GM06990 (cell line): ENCODE results near the gene SLC39A1.
A peak's percentile ranks its signal among the peaks of the same experiment; 100 is the strongest.

Experiments used
- DNase-seq: peaks from one replicate; pipeline ENCODE4 v3.0.0-alpha.2; 2011; ENCODE audit not compliant: insufficient read length; ENCODE audit errors: extremely low read depth
- H3K27me3 ChIP-seq: replicated peaks from 2 replicates; pipeline ENCODE4 v1.6.0; 2011; ENCODE audit warnings: low read length; ENCODE audit not compliant: control insufficient read depth, insufficient read depth
- H3K36me3 ChIP-seq: 2 replicates; pipeline ENCODE4 v1.5.1; 2011; ENCODE audit warnings: low read length; ENCODE audit not compliant: control insufficient read depth, insufficient read depth
- H3K4me3 ChIP-seq: replicated peaks from 2 replicates; pipeline ENCODE4 v1.5.1; 2011; ENCODE audit warnings: low read depth, mild to moderate bottlenecking, control low read depth, low read length
- CTCF ChIP-seq: IDR thresholded peaks from 2 replicates; pipeline ENCODE4 v1.5.1; 2011; ENCODE audit warnings: low read length, control low read depth, mild to moderate bottlenecking, inconsistent platforms; ENCODE audit not compliant: insufficient read depth, poor library complexity, severe bottlenecking

SLC39A1 gene

DNA sequence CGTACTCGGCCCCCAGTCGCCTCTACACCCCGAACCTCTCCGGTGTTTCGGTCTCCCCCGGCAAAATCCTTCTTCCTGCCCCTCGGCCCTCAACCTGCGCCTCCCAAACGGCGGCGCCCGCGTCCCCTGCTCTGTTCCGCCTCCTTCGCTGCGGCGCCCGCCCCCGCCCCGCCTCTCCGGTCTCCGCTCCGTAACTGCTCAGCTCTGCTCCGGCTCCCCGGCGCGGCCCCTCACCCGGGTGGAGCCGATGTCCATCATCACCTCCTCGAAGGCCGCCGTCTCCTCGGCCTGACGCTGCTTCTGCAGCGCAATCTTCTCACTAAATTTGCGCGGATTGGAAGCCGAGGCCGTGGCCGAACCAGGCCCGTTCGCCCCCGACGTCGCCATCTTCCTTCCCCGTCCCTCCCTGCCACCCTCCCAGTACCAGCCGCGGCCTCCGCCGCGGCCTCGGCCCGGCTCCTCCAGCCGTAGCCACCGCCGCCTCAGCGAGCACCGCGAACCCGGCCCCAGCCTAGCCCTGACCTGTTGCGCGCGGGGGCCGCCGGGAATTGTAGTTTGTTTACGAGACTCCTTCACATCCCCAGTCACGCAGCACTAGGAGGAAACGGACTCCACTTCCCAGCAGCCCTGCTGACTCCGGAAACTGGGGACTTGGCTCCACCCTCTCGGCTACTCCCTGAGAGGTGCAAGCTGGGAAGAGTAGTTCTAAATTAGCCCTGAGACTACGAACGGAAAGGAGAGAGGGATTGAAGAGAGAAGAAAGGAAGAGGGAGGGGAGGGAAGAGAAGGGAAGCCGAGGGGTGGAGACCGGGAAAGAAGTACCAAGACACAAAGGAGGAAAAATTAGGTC, 5.0 kb downstream of the SLC39A1 start, which contains the start of gene CRTC2:
Gene CRTC2, minus strand, starts transcription at position 502 of the 850 bp plus-strand sequence. Its CDS starts 115 bp downstream, at position 387.
- Histone ChIP-seq H3K36me3 (peaks cover 21% of the 10 kb centered on the region), H3K4me3 (peak within 1 kb of the TSS; percentile 99), H3K27me3 (no peaks in the 10 kb centered on the region)
- peak; percentile 11 for TF ChIP-seq CTCF
- peak; percentile 90 for DNase-seq

DNA sequence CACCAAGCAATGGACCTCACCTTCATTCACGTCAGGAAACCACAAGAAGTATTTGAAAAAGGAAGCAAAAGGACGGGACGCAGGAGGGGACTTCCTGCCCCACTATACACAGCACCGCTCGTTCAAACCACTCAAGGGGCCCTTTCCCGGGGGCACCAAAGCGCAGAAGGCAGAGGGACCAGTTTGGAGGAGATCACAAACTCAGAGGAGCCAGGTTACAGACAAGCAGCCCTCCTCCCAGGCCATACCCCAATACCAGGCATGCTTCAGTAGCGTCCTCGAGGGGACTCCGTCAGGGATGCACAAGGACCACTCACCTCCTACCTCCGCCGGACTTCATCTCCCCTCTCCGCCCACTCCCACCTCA, 5.6 kb downstream of the SLC39A1 start:
- TF ChIP-seq CTCF, result no peak
- peak overlapping the region; percentile 99 for H3K4me3 ChIP-seq
- H3K27me3 ChIP-seq, result no peaks in the 10 kb centered on the region
- DNase-seq, result no peak
- H3K36me3 ChIP-seq, result peaks cover 24% of the 10 kb centered on the region

DNA sequence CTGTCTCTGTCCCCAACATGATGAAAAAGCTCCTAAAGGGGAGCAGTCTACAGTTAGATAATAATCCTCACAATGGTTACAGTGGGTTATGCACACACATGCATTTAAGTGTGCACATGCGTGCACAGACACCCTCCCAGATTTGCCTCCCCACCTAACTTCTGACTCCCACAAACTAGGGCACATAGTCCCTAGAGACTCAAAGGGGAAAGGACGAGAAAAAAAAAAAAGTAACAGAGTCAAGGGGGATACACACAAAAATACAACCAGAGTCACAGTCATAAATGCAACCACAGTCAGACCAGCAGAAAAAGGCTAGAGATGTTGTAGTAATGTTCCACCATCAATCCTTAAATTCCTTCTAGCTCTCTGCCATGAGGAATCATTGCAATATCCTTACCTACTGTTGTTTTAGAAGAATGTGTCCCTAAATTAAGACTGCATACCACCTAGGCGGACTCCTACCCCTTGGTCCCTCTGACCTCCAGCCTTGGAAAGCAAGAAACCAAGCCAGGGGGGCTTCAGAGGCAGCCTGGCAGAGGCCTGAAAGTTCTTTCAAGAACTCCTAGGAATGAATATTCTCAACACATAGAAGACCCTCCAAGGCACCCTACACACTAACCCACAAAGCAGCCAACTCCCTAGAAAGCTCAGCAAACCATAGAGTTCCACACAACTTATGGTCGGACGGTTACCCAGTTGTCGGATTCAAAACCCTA, 6.2 kb downstream of the SLC39A1 start:
- DNase-seq, result no peak
- no peak for TF ChIP-seq CTCF
- Histone ChIP-seq H3K27me3 (no peaks in the 10 kb centered on the region), H3K4me3 (peak overlapping the region; percentile 99), H3K36me3 (peaks cover 27% of the 10 kb centered on the region)

- Histone ChIP-seq H3K4me3 (no peak overlapping the region), H3K27me3 (no peaks in the 10 kb centered on the region), H3K36me3 (peaks cover 33% of the 10 kb centered on the region)
- no peak for TF ChIP-seq CTCF
- DNase-seq, result no peak
Measured at GRCh38 chr1:153954826-153955225, 8.5 kb downstream of the SLC39A1 start.

- peaks cover 35% of the 10 kb centered on the region for H3K36me3 ChIP-seq
- H3K27me3 ChIP-seq, result no peaks in the 10 kb centered on the region
- H3K4me3 ChIP-seq, result no peak overlapping the region
- no peak for DNase-seq
- TF ChIP-seq CTCF, result no peak
Measured at GRCh38 chr1:153953859-153954365, 9.4 kb downstream of the SLC39A1 start.
